ENCODE data around the gene PLB1. TPM values are rescaled to one million over a fixed set of nuclear protein-coding genes. Genes with fewer than 3 reads are reported as not detected.

The PLB1 gene
- total RNA-seq, 2 experiments from 2014 or later = 0.25 to 0.50 TPM

- no peak overlapping the region for H3K4me3 Mint-ChIP-seq
- no peaks in the 10 kb centered on the region for H3K27me3 Mint-ChIP-seq
- no peak overlapping the region for H3K27ac Mint-ChIP-seq
- POLR2A ChIA-PET = no interaction called here
- ATAC-seq (no peak), DNase-seq (no peak)
- no peaks in the 10 kb centered on the region for H3K36me3 Mint-ChIP-seq (ENCODE audit: low read depth)
- no peaks in the 10 kb centered on the region for H3K4me1 Mint-ChIP-seq (ENCODE audit: low read depth)
- CTCF ChIA-PET = no interaction called here
- H3K9me3 Mint-ChIP-seq = peaks cover 9% of the 10 kb centered on the region
- TF ChIP-seq, protein P1, sequence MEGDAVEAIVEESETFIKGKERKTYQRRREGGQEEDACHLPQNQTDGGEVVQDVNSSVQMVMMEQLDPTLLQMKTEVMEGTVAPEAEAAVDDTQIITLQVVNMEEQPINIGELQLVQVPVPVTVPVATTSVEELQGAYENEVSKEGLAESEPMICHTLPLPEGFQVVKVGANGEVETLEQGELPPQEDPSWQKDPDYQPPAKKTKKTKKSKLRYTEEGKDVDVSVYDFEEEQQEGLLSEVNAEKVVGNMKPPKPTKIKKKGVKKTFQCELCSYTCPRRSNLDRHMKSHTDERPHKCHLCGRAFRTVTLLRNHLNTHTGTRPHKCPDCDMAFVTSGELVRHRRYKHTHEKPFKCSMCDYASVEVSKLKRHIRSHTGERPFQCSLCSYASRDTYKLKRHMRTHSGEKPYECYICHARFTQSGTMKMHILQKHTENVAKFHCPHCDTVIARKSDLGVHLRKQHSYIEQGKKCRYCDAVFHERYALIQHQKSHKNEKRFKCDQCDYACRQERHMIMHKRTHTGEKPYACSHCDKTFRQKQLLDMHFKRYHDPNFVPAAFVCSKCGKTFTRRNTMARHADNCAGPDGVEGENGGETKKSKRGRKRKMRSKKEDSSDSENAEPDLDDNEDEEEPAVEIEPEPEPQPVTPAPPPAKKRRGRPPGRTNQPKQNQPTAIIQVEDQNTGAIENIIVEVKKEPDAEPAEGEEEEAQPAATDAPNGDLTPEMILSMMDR (IDR thresholded peaks at IDR 0.05) = no peak
- intact Hi-C loops (cut with micrococcal nuclease) = no loop called here
Measured at GRCh38 chr2:28668880-28669279, 173.0 kb downstream of the PLB1 start.

- Mint-ChIP-seq H3K27ac (no peak overlapping the region), H3K27me3 (no peaks in the 10 kb centered on the region), H3K4me1 (ENCODE audit: low read depth) (peaks cover 3% of the 10 kb centered on the region), H3K4me3 (no peak overlapping the region), H3K9me3 (peaks cover 9% of the 10 kb centered on the region), H3K36me3 (ENCODE audit: low read depth) (no peaks in the 10 kb centered on the region)
- POLR2A ChIA-PET = no interaction called here
- intact Hi-C loops (cut with micrococcal nuclease) = no loop called here
- DNase-seq (no peak), ATAC-seq (no peak)
- TF ChIP-seq, protein P1 (IDR thresholded peaks at IDR 0.05) = no peak
- CTCF ChIA-PET = no interaction called here
Measured at GRCh38 chr2:28670856-28671255, 175.0 kb downstream of the PLB1 start.

- no peak for DNase-seq
- POLR2A ChIA-PET = interaction anchor here (0.8 kb wide), 1 partner anchor 10 kb away, joined by 3 read pairs; no protein-coding TSS in a partner anchor
- no peak overlapping the region for H3K27ac Mint-ChIP-seq
- intact Hi-C loops (cut with micrococcal nuclease) = no loop called here
- no peak for ATAC-seq
- TF ChIP-seq, protein P1 (IDR thresholded peaks at IDR 0.05) = no peak
- CTCF ChIA-PET = no interaction called here
- H3K36me3 Mint-ChIP-seq (ENCODE audit: low read depth) = no peaks in the 10 kb centered on the region
- no peak overlapping the region for H3K4me3 Mint-ChIP-seq
- no peaks in the 10 kb centered on the region for H3K27me3 Mint-ChIP-seq
- peaks cover 9% of the 10 kb centered on the region for H3K9me3 Mint-ChIP-seq
- H3K4me1 Mint-ChIP-seq (ENCODE audit: low read depth) = peaks cover 6% of the 10 kb centered on the region
Measured at GRCh38 chr2:28673338-28673737, 177.5 kb downstream of the PLB1 start.

- TF ChIP-seq, protein P1 (IDR thresholded peaks at IDR 0.05) = no peak
- CTCF ChIA-PET = no interaction called here
- Mint-ChIP-seq H3K4me1 (ENCODE audit: low read depth) (peaks cover 14% of the 10 kb centered on the region), H3K27ac (no peak overlapping the region), H3K27me3 (no peaks in the 10 kb centered on the region), H3K9me3 (peaks cover 9% of the 10 kb centered on the region), H3K4me3 (no peak overlapping the region), H3K36me3 (ENCODE audit: low read depth) (no peaks in the 10 kb centered on the region)
- intact Hi-C loops (cut with micrococcal nuclease) = no loop called here
- DNase-seq (no peak), ATAC-seq (no peak)
- POLR2A ChIA-PET = no interaction called here
Measured at GRCh38 chr2:28674062-28674712, 178.3 kb downstream of the PLB1 start.

GRCh38 chr2:28674713-28675068 is 178.8 kb downstream of the PLB1 start:
- TF ChIP-seq, protein P1 (IDR thresholded peaks at IDR 0.05) = no peak
- intact Hi-C loops (cut with micrococcal nuclease) = no loop called here
- peaks cover 19% of the 10 kb centered on the region for H3K4me1 Mint-ChIP-seq (ENCODE audit: low read depth)
- CTCF ChIA-PET = no interaction called here
- peaks cover 9% of the 10 kb centered on the region for H3K9me3 Mint-ChIP-seq
- H3K27me3 Mint-ChIP-seq = no peaks in the 10 kb centered on the region
- ATAC-seq (no peak), DNase-seq (no peak)
- POLR2A ChIA-PET = no interaction called here
- no peak overlapping the region for H3K27ac Mint-ChIP-seq
- H3K4me3 Mint-ChIP-seq = no peak overlapping the region
- H3K36me3 Mint-ChIP-seq (ENCODE audit: low read depth) = no peaks in the 10 kb centered on the region
